GM23248 (cell line): Measurements from ENCODE around the gene RET.

ENCODE experiments used
- EZH2 ChIP-seq: fragments of 200-600 bp; sonication (generic); IDR thresholded peaks from 2 replicates; pipeline ENCODE4 v1.6.1; 2018; ENCODE audit warnings: antibody characterized with exemption, mild to moderate bottlenecking; ENCODE audit not compliant: insufficient read depth, poor library complexity, severe bottlenecking
- EZH2phosphoT487 ChIP-seq: fragments of 200-600 bp; sonication (generic); IDR thresholded peaks from 2 replicates; pipeline ENCODE4 v1.6.1; 2018; ENCODE audit warnings: antibody characterized with exemption, moderate library complexity, mild to moderate bottlenecking, low read depth; ENCODE audit not compliant: insufficient read depth

GRCh38 chr10:43057831-43058340, 19.0 kb upstream of the RET start:
- TF ChIP-seq EZH2phosphoT487 (no peak), EZH2 (no peak)
